ENCODE results near the gene RUFY2.

The RUFY2 gene

DNA sequence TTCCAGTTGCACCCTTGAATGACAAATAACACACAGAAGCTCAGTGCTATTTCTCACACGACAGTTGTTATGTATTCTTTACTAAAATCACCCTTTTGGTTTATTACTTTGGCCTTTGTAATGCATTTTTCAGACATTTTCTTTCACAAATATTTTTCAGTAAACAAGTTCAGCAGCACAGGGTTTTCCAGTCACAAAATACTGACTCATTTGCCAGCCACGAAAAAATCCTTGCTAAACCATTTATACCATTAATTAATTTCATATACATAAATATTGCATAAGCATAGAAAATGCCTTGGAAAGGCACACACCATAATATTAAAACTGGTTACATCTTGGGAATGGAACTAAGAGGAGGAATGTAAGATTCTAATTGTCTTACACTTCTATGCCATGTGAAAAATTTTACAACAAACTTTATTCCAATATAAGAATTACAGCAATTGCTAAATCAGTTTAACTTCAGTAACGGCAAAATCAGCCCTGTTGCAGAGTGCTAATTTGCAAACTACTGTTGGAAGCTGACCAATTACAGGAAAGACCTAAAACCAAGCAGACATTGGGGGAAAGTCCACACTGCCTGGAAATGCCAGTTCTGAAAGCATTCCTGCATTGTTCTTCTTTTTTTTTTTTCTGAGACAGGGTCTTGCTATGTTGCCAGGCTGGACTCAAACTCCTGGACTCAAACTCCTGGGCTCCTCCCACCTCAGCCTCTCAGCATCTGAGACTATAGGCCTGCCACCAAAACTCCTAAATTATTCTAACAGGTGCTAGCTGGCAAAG lies 42.8 kb downstream of the RUFY2 start:
- no peak for FAIRE-seq
- DNase-seq (ENCODE audit: insufficient read length, low spot score): no peak

DNA sequence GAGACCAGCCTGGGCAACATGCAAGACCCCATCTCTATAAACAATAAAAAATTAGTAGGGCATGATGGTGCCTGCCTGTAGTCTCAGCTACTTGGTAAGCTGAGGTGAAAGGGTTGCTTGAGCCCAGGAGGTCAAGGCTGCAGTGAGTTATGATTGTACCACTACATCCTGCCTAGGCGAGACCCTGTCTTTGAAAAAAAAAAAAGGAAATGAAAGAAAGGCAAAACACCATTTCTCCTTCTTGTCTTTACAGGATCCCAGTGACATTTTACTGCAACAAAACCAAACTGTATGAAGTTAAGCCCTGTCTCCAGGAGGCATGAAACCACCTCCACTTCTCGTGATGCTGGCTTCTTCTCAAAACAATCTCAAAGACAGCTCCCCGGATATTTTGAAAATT lies 44.5 kb downstream of the RUFY2 start:
- no peak for DNase-seq (ENCODE audit: insufficient read length, low spot score)
- FAIRE-seq: no peak

DNA sequence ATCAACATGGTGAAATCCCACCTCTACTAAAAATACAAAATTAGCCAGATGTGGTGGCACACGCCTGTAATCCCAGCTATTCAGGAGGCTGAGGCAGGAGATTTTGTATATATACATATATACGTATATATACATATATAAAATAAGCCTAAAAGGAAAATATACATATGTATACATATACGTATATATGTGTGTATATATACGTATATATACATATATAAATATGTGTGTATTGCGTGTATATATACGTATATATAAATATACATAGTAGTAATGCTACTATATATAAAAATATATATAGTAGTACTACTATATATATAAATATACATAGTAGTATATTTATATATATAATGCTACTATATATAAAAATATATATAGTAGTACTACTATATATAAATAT lies 47.9 kb downstream of the RUFY2 start:
- DNase-seq (ENCODE audit: insufficient read length, low spot score): no peak
- FAIRE-seq: no peak

- DNase-seq (ENCODE audit: insufficient read length, low spot score) (no peak), FAIRE-seq (no peak)
Observed at GRCh38 chr10:68353537-68353936, 53.5 kb downstream of the RUFY2 start.

- FAIRE-seq (no peak), DNase-seq (ENCODE audit: insufficient read length, low spot score) (peak; percentile 34)
Observed at GRCh38 chr10:68348265-68348741, 58.8 kb downstream of the RUFY2 start.

- FAIRE-seq (no peak), DNase-seq (ENCODE audit: insufficient read length, low spot score) (no peak)
Observed at GRCh38 chr10:68346774-68347173, 60.3 kb downstream of the RUFY2 start.

- no peak for FAIRE-seq
- no peak for DNase-seq (ENCODE audit: insufficient read length, low spot score)
Observed at GRCh38 chr10:68345621-68346020, 61.5 kb downstream of the RUFY2 start.

DNA sequence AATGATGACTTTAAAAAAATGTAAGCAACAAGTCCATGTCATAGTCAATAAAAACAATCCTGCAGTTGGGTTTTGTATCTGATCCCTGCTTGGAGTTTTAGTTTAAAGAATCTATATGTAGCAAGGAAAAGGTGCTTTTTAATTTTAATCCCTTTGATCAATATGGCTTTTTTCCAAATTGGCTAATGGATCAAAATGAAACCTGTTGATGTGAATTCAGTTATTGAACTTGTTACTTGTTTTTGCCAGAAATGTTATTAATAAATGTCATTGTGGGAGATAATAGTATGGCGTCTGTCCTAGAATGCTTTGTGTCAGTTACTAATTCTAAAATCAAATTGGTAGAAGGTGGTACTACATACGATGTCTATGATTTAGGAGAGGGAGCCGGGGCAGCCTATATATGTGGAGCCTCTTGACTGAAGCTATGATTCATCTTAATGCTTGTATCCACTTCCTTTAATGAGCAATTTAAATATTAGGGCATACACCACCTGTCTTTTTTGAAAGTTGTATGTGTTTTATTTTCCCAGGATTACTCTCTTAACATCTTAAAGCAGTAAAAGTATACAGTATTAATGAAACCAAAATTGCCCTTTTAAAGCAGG lies 64.1 kb downstream of the RUFY2 start:
- DNase-seq (ENCODE audit: insufficient read length, low spot score): no peak

DNA sequence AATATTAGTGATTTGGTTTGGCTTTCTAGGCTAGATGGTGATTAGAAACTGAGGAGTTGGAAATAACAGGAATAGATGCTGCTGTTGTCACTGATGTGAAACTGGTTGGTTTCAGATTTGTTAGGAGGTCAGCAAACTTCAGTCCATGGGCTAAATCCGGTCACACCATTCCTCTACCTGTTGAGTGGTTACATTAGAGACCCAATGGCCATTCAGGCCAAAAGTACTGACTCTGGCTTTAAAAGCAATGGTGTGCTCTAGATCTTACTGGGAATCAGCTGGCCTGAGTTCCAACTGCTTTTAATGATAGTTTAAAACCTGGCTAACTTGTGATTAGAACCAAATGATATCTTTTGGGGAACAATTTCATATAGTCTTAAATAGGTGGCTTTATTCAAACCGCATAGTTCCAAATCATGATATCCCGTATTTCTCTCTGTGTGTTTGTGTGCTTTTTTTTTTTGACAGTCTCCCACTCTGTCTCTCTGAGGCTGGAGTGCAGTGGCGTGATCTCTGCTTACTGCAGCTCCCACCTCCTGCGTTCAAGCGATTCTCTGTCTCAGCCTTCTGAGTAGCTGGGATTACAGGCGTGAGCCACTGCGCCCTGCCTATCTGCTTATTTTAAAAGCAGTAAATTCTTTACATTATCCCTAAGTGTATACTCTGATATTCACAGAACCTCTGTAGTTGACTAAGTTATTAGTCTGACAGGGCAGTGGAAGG lies 66.6 kb downstream of the RUFY2 start:
- DNase-seq (ENCODE audit: insufficient read length, low spot score): no peak
- no peak for FAIRE-seq

More for the DNA sequence above, 64.1 kb downstream of the RUFY2 start:
- no peak for FAIRE-seq

DNA sequence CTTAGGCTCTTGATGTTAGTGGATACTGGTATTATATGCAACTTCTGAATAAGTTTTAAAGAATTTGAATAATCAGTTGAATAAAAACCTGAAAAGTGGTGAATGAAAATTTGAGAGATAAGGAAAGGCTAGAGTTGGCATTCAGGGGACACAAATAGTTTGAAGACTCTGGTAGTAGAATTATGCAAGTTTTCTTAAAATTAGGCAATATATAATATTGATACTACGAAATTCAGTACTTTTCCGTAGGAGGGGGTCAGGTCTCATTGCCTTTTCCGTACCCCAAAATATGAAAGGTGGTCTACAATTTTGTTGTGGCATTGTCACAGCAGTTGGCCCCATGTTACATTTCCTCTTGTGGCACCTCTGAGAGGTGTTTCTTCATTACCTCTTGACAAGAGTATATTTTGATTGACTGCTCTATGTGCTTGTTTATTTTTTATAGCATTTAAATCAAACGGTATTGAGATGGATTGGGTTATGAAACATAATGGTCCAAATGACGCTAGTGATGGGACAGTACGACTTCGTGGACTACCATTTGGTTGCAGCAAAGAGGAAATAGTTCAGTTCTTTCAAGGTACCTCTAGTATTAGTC lies 70.2 kb downstream of the RUFY2 start:
- FAIRE-seq (no peak), DNase-seq (ENCODE audit: insufficient read length, low spot score) (no peak)

DNA sequence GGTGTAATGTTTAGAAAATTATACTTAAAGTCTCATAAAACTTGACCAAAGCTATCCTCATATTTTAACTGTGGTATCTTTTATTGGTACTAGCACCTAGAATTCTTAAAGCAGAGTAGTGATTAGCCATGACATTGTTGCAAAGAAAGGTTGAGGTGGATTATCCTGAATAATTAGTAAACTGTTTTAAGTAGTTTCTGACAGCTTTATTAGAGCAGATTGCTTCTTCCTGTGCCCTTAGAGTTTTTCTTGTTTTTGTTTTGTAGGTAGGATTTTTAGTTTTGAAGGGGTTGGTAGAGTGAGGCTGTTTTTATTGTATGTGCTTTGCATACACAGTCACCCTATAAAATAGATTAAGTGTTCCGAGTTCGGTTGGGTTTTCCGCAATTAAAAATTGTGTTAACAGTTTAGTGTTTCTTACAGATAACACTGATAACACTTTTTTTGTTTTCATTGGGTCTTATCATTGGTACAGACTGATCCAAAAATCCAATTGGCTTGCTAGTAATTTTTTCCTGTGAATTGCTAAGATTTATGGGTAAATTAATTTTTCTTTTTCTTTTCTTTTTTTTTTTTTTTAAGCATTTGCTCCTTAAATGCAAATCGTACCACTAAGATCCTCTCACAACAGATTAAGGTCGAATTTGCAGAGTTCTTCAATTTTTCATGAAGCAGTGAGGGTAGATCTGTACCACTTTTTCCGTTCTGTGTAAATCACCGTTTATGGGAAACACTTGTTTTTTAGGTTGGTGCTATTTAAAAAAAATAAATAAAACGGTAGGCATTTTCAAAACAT lies 72.2 kb downstream of the RUFY2 start:
- no peak for DNase-seq (ENCODE audit: insufficient read length, low spot score)
- FAIRE-seq: no peak

DNA sequence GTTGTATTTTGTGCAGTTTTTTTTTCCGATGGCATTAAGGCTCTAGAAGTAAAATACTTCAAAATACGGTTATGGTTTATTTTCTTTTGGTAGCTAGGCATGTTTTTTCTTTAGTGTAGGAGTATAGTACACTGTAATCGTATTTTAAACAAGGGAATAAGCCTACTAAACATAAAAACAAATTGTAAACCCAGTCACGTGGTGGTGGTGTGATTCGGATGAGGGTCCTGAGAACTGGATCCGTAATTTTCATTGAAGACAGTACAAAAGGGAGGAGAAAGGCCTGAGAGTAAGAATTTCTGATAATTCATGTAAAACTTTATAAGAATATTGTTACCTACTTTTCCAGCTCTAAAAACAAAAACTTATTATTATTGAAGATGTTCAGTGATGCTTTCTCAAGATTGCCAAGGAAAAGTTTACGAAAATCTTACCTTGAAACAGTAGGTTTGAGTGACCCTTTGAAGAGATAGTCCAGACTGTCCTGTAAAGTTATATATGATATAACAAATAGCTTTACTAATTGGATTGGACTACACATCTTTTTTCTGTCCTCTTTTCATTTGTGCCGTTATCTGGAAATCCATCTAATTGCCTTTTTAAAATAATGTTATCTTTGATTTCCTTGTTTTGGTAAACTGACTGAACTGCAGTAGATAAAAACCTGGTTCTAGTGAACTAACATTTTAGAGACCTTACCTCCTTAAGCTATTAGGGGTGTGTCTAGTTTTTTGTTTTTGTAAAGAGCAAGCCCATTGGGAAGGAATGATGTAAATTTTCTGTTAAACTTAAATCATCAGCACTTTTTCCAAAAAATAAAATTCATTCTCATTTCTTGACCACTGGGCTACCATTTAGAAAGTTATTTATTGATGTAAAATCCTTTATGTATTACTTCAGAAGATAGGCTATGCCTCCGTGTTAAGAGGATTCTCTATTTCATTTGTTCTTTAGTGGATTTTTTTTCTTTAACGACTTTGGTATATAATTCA lies 73.3 kb downstream of the RUFY2 start:
- FAIRE-seq (no peak), DNase-seq (ENCODE audit: insufficient read length, low spot score) (no peak)

- DNase-seq (ENCODE audit: insufficient read length, low spot score): no peak
- FAIRE-seq: no peak
Observed at GRCh38 chr10:68333058-68333395, 74.0 kb downstream of the RUFY2 start.

GRCh38 chr10:68332259-68333057 lies 74.6 kb downstream of the RUFY2 start, which contains the start of gene PBLD:
PBLD (minus strand) TSS chr10:68332928; CDS start chr10:68306844, 26,084 bp downstream.
- FAIRE-seq: no peak

DNA sequence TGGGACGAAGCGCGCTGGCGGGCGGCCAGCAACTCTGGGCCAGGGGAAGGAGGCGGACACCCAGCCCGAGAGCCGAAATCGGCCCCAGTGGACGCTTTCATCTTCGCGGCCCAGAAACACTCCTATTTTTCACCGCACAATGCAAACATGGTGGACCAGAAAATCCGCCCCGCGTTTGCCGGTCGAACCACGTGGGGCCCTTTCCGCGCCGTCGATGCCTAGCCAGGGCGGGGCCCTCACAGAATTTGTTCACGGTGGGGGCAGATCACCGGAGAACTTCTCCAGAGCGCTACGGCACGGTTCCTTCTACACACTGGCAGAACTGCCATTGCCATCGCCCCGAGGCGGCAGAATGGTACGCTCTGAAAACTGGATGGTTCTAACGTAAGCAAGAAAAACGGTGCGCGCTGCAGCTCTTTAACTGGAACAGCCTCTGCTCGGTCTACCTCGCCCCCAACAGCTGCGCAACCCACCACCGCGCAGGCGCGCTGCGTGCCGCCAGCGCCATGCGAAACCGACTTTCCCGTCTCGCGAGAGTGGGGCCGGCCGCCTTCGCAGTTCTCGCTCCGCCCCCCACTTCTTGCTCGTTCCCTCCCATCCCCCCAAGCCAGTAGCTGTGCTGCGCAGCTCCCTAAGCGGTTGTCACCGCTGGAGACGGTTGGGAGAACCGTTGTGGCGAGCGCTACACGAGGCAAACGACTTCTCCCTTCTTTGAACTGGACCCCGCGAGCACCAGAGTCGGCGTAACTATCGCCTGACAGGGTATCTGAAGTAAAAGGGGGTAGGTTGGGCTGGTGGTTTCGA lies 75.4 kb downstream of the RUFY2 start, which contains the start of gene HNRNPH3:
Gene HNRNPH3, plus strand, starts transcription at position 610 of the 804 bp plus-strand sequence. CDS start 5,158 bp downstream, outside the sequence.
- peak; percentile 97 for FAIRE-seq
- DNase-seq (ENCODE audit: insufficient read length, low spot score): peak; percentile 95

More at GRCh38 chr10:68332259-68333057, 74.6 kb downstream of the RUFY2 start, which contains the start of gene PBLD:
- DNase-seq (ENCODE audit: insufficient read length, low spot score): peak; percentile 29

GRCh38 chr10:68330852-68331454 lies 76.1 kb downstream of the RUFY2 start:
- DNase-seq (ENCODE audit: insufficient read length, low spot score): no peak

GRCh38 chr10:68329506-68329861 lies 77.6 kb downstream of the RUFY2 start:
- DNase-seq (ENCODE audit: insufficient read length, low spot score) (no peak), FAIRE-seq (no peak)

More at GRCh38 chr10:68330852-68331454, 76.1 kb downstream of the RUFY2 start:
- FAIRE-seq: no peak

Data from HTR-8/SVneo (cell line).